Peyer's patch (tissue), 4 donors: ENCODE data around the gene ARFGEF2.

Experiments used
- CTCF ChIP-seq, 6 experiments: fragments of 450-650 bp in 4 of 6; fragments of 200-600 bp in 2 of 6; sonication (generic) in 1 of 6; IDR thresholded peaks; one replicate each; pipeline ENCODE4 v1.5.1; 2017 to 2019; ENCODE audit warnings: antibody characterized with exemption in 6 of 6, mild to moderate bottlenecking in 3 of 6, moderate library complexity in 1 of 6
- POLR2A ChIP-seq, 2 donors: fragments of 450-650 bp; IDR thresholded peaks; one replicate each; pipeline ENCODE4 v1.5.1; 2017; ENCODE audit warnings: antibody characterized with exemption in 2 of 2, mild to moderate bottlenecking in 2 of 2, moderate library complexity in 2 of 2

GRCh38 chr20:49030954-49031619 is 109.6 kb downstream of the ARFGEF2 start:
- TF ChIP-seq CTCF (IDR thresholded peaks at IDR 0.05) (no peak), POLR2A (IDR thresholded peaks at IDR 0.05) (no peak)
